ENCODE measurements around the gene AGRN. TPM values are rescaled to one million over a fixed set of nuclear protein-coding genes. Genes with fewer than 3 reads are reported as not detected.

AGRN gene
- polyA plus RNA-seq, 1 experiment, result 28.3 TPM

GRCh38 chr1:1032424-1032823 is 12.5 kb downstream of the AGRN start:
- CTCF ChIA-PET, result interaction anchor here (0.8 to 1.3 kb wide), 2 partner anchors 32 to 291 kb away, joined by 3 read pairs; no protein-coding TSS in a partner anchor
- DNase-seq (ENCODE audit: low read depth, low spot score), result no peak
- no peak overlapping the region for H3K4me3 ChIP-seq (ENCODE audit: low read depth, low read length)
- no peaks in the 10 kb centered on the region; the same call in 1 of the 2 replicates for H3K9me3 ChIP-seq (ENCODE audit: control insufficient read depth, insufficient read depth, low read length)
- no peaks in the 10 kb centered on the region for H3K27me3 ChIP-seq (ENCODE audit: control insufficient read depth, insufficient read depth, low read length)
- no peak for TF ChIP-seq CTCF (IDR thresholded peaks at IDR 0.05; ENCODE audit: low read depth, low read length)
- no peak overlapping the region for H3K27ac ChIP-seq (ENCODE audit: low read depth, low read length)
- POLR2A ChIA-PET, result interaction anchor here (1.4 kb wide), 1 partner anchor 13 kb away, joined by 5 read pairs; no protein-coding TSS in a partner anchor

- H3K9me3 ChIP-seq (ENCODE audit: control insufficient read depth, insufficient read depth, low read length), result no peaks in the 10 kb centered on the region; the same call in 1 of the 2 replicates
- peak; percentile 65 for TF ChIP-seq CTCF (IDR thresholded peaks at IDR 0.05; ENCODE audit: low read depth, low read length)
- no peaks in the 10 kb centered on the region for H3K27me3 ChIP-seq (ENCODE audit: control insufficient read depth, insufficient read depth, low read length)
- ChIA-PET POLR2A (interaction anchor here (1.4 kb wide), 1 partner anchor 14 kb away, joined by 5 read pairs; no protein-coding TSS in a partner anchor), CTCF (no interaction called here)
- H3K27ac ChIP-seq (ENCODE audit: low read depth, low read length), result no peak overlapping the region
- DNase-seq (ENCODE audit: low read depth, low spot score), result peak; percentile 24
- H3K4me3 ChIP-seq (ENCODE audit: low read depth, low read length), result peak overlapping the region; percentile 25; the same call in 1 of the 2 replicates
Measured at GRCh38 chr1:1033009-1033587, 13.2 kb downstream of the AGRN start.

- POLR2A ChIA-PET, result no interaction called here
- Histone ChIP-seq H3K27ac (ENCODE audit: low read depth, low read length) (no peak overlapping the region), H3K4me3 (ENCODE audit: low read depth, low read length) (no peak overlapping the region), H3K27me3 (ENCODE audit: control insufficient read depth, insufficient read depth, low read length) (no peaks in the 10 kb centered on the region), H3K9me3 (ENCODE audit: control insufficient read depth, insufficient read depth, low read length) (no peaks in the 10 kb centered on the region; the same call in 1 of the 2 replicates)
- no peak for TF ChIP-seq CTCF (IDR thresholded peaks at IDR 0.05; ENCODE audit: low read depth, low read length)
- DNase-seq (ENCODE audit: low read depth, low spot score), result no peak
- CTCF ChIA-PET, result interaction anchor here (0.6 kb wide), 1 partner anchor 647 kb away, joined by 3 read pairs; no protein-coding TSS in a partner anchor
Measured at GRCh38 chr1:1033731-1034438, 14.0 kb downstream of the AGRN start.

GRCh38 chr1:1034439-1034781 is 14.5 kb downstream of the AGRN start:
- H3K27me3 ChIP-seq (ENCODE audit: control insufficient read depth, insufficient read depth, low read length), result no peaks in the 10 kb centered on the region
- TF ChIP-seq CTCF (IDR thresholded peaks at IDR 0.05; ENCODE audit: low read depth, low read length), result no peak
- no peak overlapping the region for H3K27ac ChIP-seq (ENCODE audit: low read depth, low read length)
- CTCF ChIA-PET, result interaction anchor here (0.6 kb wide), 1 partner anchor 647 kb away, joined by 3 read pairs; no protein-coding TSS in a partner anchor
- POLR2A ChIA-PET, result no interaction called here
- no peak for DNase-seq (ENCODE audit: low read depth, low spot score)
- H3K4me3 ChIP-seq (ENCODE audit: low read depth, low read length), result no peak overlapping the region
- no peaks in the 10 kb centered on the region; the same call in 1 of the 2 replicates for H3K9me3 ChIP-seq (ENCODE audit: control insufficient read depth, insufficient read depth, low read length)
